GM23338 (cell line): ENCODE data around the gene PROSER2. TPM values are rescaled to one million over a fixed set of nuclear protein-coding genes. Genes with fewer than 3 reads are reported as not detected.

ENCODE experiments used
- ATAC-seq: fragments of 200-7000 bp; cut with Tn5 transposase; 3 replicates; pipeline ENCODE4 v1.9.1; 2020
- DNase-seq: peaks from one replicate; pipeline ENCODE4 v3.0.0-alpha.2; 2015; ENCODE audit warnings: low spot score
- H2AFZ ChIP-seq: fragments of 200-600 bp; sonication (generic); 2 replicates; pipeline ENCODE4 v1.8.0; 2016; ENCODE audit warnings: antibody characterized with exemption, mild to moderate bottlenecking, moderate library complexity
- H3F3A ChIP-seq: fragments of 200-600 bp; sonication (generic); replicated peaks from 2 replicates; pipeline ENCODE4 v1.8.0; 2017; ENCODE audit warnings: antibody characterized with exemption, mixed run types, low read depth
- H3K27ac ChIP-seq: fragments of 200-600 bp; sonication (generic); 2 replicates; pipeline ENCODE4 v1.6.1; 2016; ENCODE audit warnings: low read depth
- H3K27me3 ChIP-seq: fragments of 200-600 bp; sonication (generic); 2 replicates; pipeline ENCODE4 v1.8.0; 2016; ENCODE audit warnings: mild to moderate bottlenecking, mixed run types, moderate library complexity; ENCODE audit not compliant: insufficient read depth
- H3K36me3 ChIP-seq: fragments of 200-600 bp; sonication (generic); 2 replicates; pipeline ENCODE4 v1.8.0; 2016; ENCODE audit warnings: mild to moderate bottlenecking; ENCODE audit not compliant: insufficient read depth
- H3K4me1 ChIP-seq: fragments of 200-600 bp; sonication (generic); 2 replicates; pipeline ENCODE4 v1.8.0; 2016; ENCODE audit warnings: mild to moderate bottlenecking, moderate library complexity; ENCODE audit not compliant: insufficient read depth
- H3K4me2 ChIP-seq: fragments of 200-600 bp; sonication (generic); 2 replicates; pipeline ENCODE4 v1.7.1; 2017; ENCODE audit warnings: mixed run types
- H3K4me3 ChIP-seq: fragments of 200-600 bp; sonication (generic); 2 replicates; pipeline ENCODE4 v1.6.1; 2016; ENCODE audit warnings: mixed run types
- H3K79me2 ChIP-seq: fragments of 200-600 bp; sonication (generic); replicated peaks from 2 replicates; pipeline ENCODE4 v1.8.0; 2017; ENCODE audit warnings: mild to moderate bottlenecking; ENCODE audit not compliant: insufficient read depth
- H3K9me2 ChIP-seq: fragments of 200-600 bp; sonication (generic); 2 replicates; pipeline ENCODE4 v1.8.0; 2017; ENCODE audit not compliant: insufficient read depth
- H4K20me1 ChIP-seq: fragments of 200-600 bp; sonication (generic); replicated peaks from 2 replicates; pipeline ENCODE4 v1.8.0; 2017; ENCODE audit warnings: mild to moderate bottlenecking; ENCODE audit not compliant: insufficient read depth
- H3K27ac Mint-ChIP-seq: 2 replicates; pipeline ENCODE4 v1.8.0; 2020; ENCODE audit warnings: inconsistent platforms, mild to moderate bottlenecking, moderate library complexity, mixed read lengths
- H3K27me3 Mint-ChIP-seq: 3 replicates; pipeline ENCODE4 v1.8.0; 2022; ENCODE audit warnings: low read depth, mild to moderate bottlenecking, moderate library complexity, mixed read lengths, inconsistent platforms; ENCODE audit not compliant: insufficient read depth, poor library complexity
- H3K36me3 Mint-ChIP-seq: 3 replicates; pipeline ENCODE4 v1.8.0; 2021; ENCODE audit warnings: low read depth, mild to moderate bottlenecking, inconsistent platforms, moderate library complexity, mixed read lengths
- H3K4me1 Mint-ChIP-seq: 3 replicates; pipeline ENCODE4 v1.8.0; 2020; ENCODE audit warnings: mild to moderate bottlenecking, inconsistent platforms, mixed read lengths
- H3K4me3 Mint-ChIP-seq: 3 replicates; pipeline ENCODE4 v1.8.0; 2021; ENCODE audit warnings: moderate library complexity, mild to moderate bottlenecking, inconsistent platforms, mixed read lengths
- H3K9me3 Mint-ChIP-seq: 3 replicates; pipeline ENCODE4 v1.8.0; 2020; ENCODE audit warnings: moderate library complexity, mild to moderate bottlenecking, inconsistent platforms, mixed read lengths
- CREB1 ChIP-seq: fragments of 250-450 bp; sonication (Bioruptor Pico); IDR thresholded peaks from 2 replicates; pipeline ENCODE4 v1.5.0; 2020; ENCODE audit warnings: low read depth, mild to moderate bottlenecking, moderate library complexity
- EZH2phosphoT487 ChIP-seq: fragments of 200-600 bp; sonication (generic); IDR thresholded peaks from one replicate; pipeline ENCODE4 v1.8.1; 2018; ENCODE audit warnings: antibody characterized with exemption; ENCODE audit not compliant: unreplicated experiment
- JUNB ChIP-seq: IDR thresholded peaks from one replicate; pipeline ENCODE4 v1.6.1; 2016; ENCODE audit warnings: antibody characterized with exemption; ENCODE audit not compliant: unreplicated experiment
- polyA plus RNA-seq: library from polyadenylated mRNA; unstranded; fragments of >200 nt; fragmentation: Nextera tagmentation; extraction: Ambion mirVana; gene quantifications from 2 replicates; pipeline ENCODE4 v1.2.1, GENCODE V29; 2016
- total RNA-seq: library from RNA; depleted of rRNA; stranded (reverse); fragments of >200 nt; shearing (Covaris generic); gene quantifications from 2 replicates; pipeline ENCODE4 v1.2.3, GENCODE V29; 2014
- TF ChIP-seq, protein P1 (sequence below): fragments of 250-450 bp; sonication (Bioruptor Pico); IDR thresholded peaks from 2 replicates; pipeline ENCODE4 v1.5.0; 2020; ENCODE audit warnings: mild to moderate bottlenecking, moderate library complexity
- TF ChIP-seq, protein P2 (sequence below): IDR thresholded peaks from one replicate; pipeline ENCODE4 v1.6.1; 2018; ENCODE audit warnings: antibody characterized with exemption; ENCODE audit not compliant: unreplicated experiment

Gene PROSER2
- total and polyA plus RNA-seq, 2 experiments from 2014 or later: 4.2 to 10.8 TPM

DNA sequence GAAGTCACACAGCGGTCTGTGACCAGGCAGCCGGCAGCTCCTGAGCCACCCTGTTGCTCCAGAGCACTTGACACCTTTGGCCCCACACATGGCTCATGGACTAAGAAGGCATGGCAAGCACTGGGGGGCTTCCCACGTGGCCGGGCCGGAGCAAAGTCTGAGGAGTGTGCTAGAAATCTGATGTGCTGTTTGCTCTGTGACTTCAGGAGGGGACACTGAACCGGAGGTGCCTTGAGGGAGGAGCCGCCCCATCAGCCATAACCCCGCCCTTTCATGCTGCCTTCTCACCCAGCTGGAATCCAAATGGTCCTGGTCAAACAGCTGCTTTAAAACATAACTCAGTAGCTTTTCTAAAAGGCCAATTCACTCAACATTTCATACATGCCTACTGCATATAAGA lies 33.5 kb downstream of the PROSER2 start (continued):
- TF ChIP-seq, protein P1, sequence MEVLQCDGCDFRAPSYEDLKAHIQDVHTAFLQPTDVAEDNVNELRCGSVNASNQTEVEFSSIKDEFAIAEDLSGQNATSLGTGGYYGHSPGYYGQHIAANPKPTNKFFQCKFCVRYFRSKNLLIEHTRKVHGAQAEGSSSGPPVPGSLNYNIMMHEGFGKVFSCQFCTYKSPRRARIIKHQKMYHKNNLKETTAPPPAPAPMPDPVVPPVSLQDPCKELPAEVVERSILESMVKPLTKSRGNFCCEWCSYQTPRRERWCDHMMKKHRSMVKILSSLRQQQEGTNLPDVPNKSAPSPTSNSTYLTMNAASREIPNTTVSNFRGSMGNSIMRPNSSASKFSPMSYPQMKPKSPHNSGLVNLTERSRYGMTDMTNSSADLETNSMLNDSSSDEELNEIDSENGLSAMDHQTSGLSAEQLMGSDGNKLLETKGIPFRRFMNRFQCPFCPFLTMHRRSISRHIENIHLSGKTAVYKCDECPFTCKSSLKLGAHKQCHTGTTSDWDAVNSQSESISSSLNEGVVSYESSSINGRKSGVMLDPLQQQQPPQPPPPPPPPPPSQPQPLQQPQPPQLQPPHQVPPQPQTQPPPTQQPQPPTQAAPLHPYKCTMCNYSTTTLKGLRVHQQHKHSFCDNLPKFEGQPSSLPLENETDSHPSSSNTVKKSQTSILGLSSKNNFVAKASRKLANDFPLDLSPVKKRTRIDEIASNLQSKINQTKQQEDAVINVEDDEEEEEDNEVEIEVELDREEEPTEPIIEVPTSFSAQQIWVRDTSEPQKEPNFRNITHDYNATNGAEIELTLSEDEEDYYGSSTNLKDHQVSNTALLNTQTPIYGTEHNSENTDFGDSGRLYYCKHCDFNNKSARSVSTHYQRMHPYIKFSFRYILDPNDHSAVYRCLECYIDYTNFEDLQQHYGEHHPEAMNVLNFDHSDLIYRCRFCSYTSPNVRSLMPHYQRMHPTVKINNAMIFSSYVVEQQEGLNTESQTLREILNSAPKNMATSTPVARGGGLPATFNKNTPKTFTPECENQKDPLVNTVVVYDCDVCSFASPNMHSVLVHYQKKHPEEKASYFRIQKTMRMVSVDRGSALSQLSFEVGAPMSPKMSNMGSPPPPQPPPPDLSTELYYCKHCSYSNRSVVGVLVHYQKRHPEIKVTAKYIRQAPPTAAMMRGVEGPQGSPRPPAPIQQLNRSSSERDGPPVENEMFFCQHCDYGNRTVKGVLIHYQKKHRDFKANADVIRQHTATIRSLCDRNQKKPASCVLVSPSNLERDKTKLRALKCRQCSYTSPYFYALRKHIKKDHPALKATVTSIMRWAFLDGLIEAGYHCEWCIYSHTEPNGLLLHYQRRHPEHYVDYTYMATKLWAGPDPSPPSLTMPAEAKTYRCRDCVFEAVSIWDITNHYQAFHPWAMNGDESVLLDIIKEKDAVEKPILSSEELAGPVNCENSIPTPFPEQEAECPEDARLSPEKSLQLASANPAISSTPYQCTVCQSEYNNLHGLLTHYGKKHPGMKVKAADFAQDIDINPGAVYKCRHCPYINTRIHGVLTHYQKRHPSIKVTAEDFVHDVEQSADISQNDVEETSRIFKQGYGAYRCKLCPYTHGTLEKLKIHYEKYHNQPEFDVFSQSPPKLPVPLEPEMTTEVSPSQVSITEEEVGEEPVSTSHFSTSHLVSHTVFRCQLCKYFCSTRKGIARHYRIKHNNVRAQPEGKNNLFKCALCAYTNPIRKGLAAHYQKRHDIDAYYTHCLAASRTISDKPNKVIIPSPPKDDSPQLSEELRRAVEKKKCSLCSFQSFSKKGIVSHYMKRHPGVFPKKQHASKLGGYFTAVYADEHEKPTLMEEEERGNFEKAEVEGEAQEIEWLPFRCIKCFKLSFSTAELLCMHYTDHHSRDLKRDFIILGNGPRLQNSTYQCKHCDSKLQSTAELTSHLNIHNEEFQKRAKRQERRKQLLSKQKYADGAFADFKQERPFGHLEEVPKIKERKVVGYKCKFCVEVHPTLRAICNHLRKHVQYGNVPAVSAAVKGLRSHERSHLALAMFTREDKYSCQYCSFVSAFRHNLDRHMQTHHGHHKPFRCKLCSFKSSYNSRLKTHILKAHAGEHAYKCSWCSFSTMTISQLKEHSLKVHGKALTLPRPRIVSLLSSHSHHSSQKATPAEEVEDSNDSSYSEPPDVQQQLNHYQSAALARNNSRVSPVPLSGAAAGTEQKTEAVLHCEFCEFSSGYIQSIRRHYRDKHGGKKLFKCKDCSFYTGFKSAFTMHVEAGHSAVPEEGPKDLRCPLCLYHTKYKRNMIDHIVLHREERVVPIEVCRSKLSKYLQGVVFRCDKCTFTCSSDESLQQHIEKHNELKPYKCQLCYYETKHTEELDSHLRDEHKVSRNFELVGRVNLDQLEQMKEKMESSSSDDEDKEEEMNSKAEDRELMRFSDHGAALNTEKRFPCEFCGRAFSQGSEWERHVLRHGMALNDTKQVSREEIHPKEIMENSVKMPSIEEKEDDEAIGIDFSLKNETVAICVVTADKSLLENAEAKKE: no peak
- TF ChIP-seq JUNB (no peak), EZH2phosphoT487 (no peak), CREB1 (CRISPR knock-in tag) (no peak)

DNA sequence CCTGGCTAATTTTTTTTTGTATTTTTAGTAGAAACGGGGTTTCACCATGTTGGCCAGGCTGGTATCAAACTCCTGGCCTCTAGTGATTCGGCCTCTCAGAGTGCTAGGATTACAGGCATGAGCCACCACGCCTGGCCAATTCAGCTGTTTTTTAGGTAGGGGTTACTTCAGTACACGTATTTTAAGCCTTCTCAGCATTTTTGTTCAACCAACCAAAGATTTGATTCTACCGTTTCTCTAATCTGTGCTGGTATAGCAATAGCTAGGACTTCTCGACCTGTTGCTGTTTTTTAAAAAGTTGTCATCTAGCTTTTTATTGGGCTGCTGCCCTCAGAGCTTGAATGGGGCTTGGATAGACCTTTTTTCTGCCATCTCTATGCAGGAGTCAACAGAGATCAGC lies 34.9 kb downstream of the PROSER2 start:
- no peaks in the 10 kb centered on the region for H3K79me2 ChIP-seq
- DNase-seq (no peak), ATAC-seq (no peak)
- Mint-ChIP-seq H3K9me3 (no peaks in the 10 kb centered on the region), H3K4me1 (peaks cover 5% of the 10 kb centered on the region; the same call in 2 of the 3 replicates), H3K4me3 (no peak overlapping the region), H3K36me3 (peaks cover 9% of the 10 kb centered on the region; the same call in 2 of the 3 replicates), H3K27me3 (no peaks in the 10 kb centered on the region), H3K27ac (no peak overlapping the region)
- TF ChIP-seq, protein P2, sequence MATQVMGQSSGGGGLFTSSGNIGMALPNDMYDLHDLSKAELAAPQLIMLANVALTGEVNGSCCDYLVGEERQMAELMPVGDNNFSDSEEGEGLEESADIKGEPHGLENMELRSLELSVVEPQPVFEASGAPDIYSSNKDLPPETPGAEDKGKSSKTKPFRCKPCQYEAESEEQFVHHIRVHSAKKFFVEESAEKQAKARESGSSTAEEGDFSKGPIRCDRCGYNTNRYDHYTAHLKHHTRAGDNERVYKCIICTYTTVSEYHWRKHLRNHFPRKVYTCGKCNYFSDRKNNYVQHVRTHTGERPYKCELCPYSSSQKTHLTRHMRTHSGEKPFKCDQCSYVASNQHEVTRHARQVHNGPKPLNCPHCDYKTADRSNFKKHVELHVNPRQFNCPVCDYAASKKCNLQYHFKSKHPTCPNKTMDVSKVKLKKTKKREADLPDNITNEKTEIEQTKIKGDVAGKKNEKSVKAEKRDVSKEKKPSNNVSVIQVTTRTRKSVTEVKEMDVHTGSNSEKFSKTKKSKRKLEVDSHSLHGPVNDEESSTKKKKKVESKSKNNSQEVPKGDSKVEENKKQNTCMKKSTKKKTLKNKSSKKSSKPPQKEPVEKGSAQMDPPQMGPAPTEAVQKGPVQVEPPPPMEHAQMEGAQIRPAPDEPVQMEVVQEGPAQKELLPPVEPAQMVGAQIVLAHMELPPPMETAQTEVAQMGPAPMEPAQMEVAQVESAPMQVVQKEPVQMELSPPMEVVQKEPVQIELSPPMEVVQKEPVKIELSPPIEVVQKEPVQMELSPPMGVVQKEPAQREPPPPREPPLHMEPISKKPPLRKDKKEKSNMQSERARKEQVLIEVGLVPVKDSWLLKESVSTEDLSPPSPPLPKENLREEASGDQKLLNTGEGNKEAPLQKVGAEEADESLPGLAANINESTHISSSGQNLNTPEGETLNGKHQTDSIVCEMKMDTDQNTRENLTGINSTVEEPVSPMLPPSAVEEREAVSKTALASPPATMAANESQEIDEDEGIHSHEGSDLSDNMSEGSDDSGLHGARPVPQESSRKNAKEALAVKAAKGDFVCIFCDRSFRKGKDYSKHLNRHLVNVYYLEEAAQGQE: no peak
- H3K27me3 ChIP-seq: no peaks in the 10 kb centered on the region
- no peak overlapping the region for H3K4me2 ChIP-seq
- no peaks in the 10 kb centered on the region; the same call in 1 of the 2 replicates for H4K20me1 ChIP-seq
- H3K9me2 ChIP-seq: no peaks in the 10 kb centered on the region
- no peak overlapping the region for H2AFZ ChIP-seq
- no peaks in the 10 kb centered on the region for H3K36me3 ChIP-seq
- H3F3A ChIP-seq: no peaks in the 10 kb centered on the region
- H3K27ac ChIP-seq: no peak overlapping the region
- no peak overlapping the region for H3K4me3 ChIP-seq
- no peaks in the 10 kb centered on the region for H3K4me1 ChIP-seq
